NCI-H187 (cell line): Measurements from ENCODE around the gene ADNP.

Source experiments
- DNase-seq, 2 experiments: peaks; one replicate each; lab custom pipeline; 2025; lab: John Stamatoyannopoulos, UW

The ADNP gene

DNA sequence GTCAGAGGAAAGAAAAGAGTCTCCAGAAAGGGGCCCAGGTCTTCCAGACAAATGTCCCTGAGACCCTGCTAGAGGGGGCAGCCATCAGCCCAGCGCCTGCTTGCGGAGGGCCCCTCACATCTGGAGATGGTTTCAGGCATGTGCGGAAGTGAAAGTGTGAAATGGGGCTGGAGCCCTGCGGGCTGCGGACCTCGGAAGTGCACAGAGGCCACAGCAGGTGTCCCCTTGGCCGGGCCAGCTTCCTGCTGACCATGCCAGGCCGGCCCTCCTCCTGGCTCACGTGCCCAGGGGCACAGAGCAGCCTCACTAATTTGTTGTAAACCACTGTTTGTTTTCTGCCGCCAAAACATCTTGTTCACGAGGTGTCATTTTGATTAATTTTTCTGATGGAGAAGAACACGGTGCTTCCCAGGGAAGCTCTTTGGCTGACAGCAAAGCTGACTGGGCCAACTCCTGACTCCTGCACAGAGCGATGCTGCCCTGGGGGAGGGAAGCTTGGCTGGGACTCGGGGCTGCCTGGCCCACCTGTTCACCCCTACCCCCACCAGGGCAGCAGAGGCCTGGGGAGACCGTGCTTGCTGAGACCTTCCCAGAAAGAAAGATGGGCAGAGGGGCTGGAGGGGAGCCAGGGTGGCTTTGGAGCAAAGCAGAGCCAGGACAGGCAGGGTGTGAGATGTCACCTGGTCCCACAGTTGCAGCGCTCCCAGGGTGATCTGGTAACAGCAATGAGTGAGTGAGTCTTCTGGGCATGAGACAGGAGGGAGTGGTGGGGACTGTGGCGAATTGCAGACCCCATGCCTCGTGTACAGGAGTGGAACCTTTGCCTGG lies 82.2 kb downstream of the ADNP start:
- DNase-seq = no peak

DNA sequence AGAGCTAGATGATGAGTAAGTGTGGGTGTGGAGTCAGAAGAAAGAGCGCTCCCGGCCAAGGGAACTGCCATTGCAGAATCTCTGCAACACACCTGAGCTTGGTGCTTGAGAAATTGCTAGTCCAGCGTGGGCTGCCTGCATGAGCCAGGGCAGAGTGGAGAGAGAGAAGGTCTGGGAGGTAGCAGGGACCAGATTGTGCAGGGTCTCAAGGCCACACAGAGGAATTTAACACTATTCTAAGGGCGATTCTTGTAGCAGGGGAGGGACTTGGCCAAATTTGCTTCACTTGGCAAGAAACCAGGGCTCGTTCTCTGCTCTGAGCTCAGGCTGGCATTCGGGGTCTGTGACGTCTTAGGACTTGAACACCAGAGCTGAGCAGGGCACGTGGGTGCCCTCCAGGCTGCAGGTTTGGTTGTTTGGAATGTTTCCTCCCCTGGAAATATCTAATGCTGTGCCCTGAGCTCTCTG lies 82.9 kb downstream of the ADNP start:
- no peak for DNase-seq

DNA sequence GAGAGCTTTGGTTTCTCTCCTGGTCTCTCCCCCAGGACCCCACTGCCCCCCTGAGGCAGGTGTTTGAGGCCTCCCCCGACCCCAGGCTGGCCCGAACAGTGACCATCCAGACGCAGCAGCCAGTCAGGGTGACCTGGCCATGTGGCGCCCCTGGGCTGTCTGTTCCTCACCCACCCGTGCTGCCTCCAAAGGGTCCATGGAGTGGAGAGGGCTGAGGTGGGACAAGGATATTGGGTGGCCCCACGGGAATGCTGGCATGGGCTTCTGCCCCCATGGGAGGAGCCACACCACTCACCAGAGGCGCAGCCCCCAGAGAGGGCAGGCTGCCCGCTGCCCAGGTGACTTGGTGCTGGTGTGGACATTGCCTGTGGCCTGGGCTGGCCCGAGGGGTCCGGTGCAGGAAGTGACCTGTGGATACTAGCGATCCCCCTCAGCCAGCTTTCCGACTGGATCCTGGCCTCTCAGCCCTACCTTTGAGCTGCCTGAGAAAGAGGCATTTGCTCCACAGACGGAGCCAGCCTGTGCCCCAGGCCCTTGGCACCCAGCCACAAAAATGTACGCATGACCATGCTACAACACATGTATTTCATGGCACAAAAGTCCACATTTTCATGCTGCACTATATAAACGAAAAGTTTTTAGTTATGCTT lies 85.5 kb downstream of the ADNP start:
- no peak for DNase-seq

DNA sequence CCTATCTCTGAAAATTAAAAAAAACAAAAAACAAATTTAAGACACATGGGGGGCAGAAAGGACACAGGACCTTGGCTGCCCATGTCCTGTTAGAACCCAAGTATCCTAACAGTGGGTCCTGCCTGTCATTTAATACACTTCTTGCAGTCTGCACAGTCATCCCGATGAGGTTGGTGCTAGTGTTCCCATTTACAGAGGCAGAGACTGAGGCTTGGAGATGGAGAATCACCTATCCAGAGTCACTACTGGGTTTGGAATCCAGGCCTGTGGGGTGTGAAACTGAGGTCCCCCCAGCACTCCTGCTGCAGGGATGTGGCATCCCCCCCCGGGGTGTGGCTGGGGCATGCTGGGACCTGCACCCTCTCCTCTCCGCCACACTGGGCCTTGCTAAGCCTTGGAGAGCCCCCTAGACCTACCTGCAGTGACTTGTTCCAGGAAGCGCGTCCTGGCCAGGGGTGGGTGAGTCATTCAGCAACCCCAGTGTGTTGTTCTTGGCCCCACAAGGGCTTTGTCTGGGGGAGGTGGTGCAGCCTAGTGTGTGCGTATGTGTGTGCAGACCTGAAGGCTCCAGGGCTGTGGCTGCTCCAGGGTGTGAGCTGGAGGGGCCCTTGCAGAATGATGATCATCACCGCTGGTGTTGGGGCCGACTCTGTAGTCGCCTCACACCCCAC lies 86.7 kb downstream of the ADNP start:
- no peak for DNase-seq

DNA sequence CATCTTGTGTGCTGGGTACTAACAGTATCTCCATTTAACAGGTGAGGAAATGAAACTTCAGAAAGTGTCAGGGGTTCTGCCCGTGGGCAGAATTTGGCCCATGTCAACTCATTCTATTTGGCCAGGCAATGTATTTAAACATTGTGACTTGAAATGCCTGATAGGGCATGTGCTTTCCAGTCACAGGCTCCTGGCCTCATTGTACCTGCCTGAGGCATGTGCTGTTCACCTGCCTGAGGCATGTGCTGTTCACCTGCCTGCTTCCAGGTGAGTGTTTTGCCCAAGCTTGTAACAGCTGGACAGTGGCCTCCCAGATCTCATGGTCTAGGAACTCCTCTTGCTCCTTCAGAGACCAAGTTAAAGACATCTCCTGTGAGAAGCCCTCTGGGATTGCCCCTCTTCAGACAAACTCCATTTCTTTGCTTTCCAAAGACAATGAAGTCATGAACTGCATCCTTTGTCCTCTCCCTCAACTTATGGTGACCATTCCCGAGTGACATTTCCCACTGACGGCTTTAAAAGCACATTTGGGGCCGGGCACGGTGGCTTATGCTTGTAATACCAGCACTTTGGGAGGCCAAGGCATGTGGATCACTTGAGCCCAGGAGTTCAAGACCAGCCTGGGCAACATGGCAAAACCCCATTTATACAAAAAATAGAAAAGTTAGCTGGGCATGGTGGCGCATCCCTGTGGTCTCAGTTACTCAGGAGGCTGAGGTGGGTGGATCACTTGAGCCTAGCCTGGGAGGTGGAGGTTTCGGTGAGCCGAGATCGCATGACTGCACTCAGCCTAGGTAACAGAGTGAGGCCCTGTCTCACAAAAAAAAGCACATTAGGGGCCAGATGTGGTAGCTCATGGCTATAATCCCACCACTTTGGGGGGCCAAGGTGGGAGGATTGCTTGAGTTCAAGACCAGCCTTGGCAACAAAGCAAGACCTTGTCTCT lies 87.6 kb downstream of the ADNP start:
- DNase-seq = no peak

DNA sequence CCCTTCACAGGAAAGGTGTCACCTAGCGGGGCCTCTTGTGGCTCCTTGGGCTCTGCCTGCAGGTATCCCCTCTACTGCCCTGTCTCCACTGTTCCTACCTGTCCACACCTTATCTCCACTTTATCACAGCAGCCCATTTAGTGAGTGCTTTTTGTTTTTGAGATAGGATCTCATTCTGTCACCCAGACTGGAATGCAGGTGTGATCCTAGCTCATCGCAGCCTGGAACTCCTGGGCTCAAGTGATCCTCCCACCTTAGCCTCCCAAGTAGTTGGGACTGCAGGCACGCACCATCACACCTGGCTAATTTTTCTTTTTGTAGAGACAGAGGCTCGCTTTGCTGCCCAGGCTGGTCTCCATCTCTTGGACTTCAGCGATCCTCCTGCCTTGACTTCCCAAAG lies 88.4 kb downstream of the ADNP start:
- no peak for DNase-seq
